D721Med (cell line): ENCODE measurements around the gene PLEKHD1.

ENCODE experiments used
- DNase-seq: peaks from one replicate; pipeline ENCODE4 v3.0.0; 2011; ENCODE audit warnings: low spot score; ENCODE audit not compliant: insufficient read length
- FAIRE-seq: peaks from 2 replicates; lab custom pipeline; 2011; peaks lifted over from hg19 to GRCh38; lab: Jason Lieb, UNC
- TF ChIP-seq, protein P1 (sequence below): IDR thresholded peaks from 2 replicates; pipeline ENCODE4 v1.5.1; 2012; ENCODE audit warnings: mild to moderate bottlenecking, control low read depth; ENCODE audit not compliant: insufficient read depth; ENCODE audit errors: missing control alignments

The PLEKHD1 gene

DNA sequence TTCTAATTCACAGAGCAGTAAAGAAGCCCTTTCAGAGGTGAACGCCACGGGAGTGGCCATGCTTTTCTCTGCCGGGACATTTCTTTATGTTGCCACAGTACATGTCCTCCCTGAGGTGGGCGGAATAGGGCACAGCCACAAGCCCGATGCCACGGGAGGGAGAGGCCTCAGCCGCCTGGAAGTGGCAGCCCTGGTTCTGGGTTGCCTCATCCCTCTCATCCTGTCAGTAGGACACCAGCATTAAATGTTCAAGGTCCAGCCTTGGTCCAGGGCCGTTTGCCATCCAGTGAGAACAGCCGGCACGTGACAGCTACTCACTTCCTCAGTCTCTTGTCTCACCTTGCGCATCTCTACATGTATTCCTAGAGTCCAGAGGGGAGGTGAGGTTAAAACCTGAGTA is 26.2 kb upstream of the PLEKHD1 start:
- FAIRE-seq = no peak

DNA sequence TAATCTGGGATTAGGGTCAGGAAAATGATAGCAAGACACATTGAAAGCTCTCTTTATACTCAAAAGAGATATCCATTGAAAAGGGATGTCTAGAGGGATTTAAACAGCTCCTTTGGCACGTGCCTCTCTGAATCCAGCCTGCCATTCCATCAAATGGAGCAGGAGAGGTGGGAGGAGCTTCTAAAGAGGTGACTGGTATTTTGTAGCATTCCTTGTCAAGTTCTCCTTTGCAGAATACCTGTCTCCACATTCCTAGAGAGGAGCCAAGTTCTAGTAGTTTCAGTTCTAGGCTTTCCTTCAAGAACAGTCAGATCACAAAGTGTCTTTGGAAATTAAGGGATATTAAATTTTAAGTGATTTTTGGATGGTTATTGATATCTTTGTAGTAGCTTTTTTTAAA is 25.4 kb upstream of the PLEKHD1 start:
- TF ChIP-seq, protein P1, sequence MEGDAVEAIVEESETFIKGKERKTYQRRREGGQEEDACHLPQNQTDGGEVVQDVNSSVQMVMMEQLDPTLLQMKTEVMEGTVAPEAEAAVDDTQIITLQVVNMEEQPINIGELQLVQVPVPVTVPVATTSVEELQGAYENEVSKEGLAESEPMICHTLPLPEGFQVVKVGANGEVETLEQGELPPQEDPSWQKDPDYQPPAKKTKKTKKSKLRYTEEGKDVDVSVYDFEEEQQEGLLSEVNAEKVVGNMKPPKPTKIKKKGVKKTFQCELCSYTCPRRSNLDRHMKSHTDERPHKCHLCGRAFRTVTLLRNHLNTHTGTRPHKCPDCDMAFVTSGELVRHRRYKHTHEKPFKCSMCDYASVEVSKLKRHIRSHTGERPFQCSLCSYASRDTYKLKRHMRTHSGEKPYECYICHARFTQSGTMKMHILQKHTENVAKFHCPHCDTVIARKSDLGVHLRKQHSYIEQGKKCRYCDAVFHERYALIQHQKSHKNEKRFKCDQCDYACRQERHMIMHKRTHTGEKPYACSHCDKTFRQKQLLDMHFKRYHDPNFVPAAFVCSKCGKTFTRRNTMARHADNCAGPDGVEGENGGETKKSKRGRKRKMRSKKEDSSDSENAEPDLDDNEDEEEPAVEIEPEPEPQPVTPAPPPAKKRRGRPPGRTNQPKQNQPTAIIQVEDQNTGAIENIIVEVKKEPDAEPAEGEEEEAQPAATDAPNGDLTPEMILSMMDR = no peak
- DNase-seq = no peak
- no peak for FAIRE-seq

More for the DNA sequence above, 26.2 kb upstream of the PLEKHD1 start:
- TF ChIP-seq, protein P1 = no peak
- DNase-seq = no peak

DNA sequence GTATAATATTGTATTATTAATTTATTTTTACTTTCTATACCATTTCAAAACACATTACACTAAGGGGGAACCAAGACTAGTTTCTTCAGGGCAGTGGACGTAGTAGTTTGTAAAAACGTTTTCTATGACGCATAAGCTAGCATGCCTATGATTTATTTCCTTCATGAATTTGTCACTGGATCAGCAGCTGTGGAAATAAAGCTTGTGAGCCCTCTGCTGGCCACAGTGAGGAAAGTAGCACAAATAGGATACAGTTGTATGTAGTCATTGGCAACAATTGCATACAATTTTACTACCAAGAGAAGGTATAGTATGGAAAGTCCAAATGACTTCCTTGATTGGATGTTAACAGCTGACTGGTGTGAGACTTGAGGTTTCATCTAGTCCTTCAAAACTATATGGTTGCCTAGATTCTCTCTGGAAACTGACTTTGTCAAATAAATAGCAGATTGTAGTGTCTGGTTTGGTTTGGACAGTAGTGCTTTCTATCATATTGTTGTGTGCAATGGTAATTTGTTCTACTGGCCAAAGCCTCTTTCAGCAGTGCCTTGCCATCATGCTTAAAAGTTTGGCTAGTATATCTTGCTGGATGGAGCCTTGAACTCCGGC is 24.3 kb upstream of the PLEKHD1 start:
- peak; percentile 16 for FAIRE-seq
- peak; percentile 29 for DNase-seq
- TF ChIP-seq, protein P1 = peak; percentile 94

DNA sequence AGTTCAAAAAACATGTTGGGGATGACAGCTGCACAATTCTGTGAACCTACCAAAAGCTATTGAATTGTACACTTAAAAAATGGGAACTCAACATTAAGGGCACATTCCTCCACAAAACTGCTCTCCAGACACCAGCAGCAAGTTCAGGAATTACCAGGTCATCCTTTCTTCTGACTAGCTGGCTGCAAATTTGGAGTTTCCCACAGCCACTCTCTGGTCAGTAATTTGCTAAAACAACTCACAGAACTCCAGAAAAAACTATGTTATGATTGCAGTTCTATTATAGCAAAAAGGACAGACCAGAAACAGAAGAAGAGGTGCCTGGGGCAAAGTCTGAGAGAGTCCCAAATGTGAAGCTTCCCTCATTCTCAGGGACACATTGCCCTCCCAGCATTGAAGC is 20.1 kb upstream of the PLEKHD1 start:
- DNase-seq = no peak
- no peak for FAIRE-seq
- TF ChIP-seq, protein P1 = no peak

DNA sequence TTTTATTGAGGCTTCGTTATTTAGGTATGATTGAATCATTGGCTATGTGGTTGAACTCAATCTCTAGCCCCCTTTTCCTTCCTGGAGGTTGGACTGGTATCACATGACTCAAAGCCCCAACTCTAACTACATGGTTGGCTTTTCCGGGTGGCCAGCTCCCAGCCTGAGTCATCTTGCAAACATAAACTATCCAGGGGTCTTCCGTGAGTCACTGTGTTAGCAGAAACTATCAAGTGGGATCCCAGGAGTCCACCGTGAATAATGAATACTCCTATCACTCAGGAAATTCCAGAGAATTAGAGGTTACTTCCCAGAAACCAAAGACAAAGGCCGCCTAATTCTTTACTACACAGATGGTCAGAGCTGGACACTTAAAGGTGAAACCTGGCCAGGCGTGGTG is 19.7 kb upstream of the PLEKHD1 start:
- TF ChIP-seq, protein P1 = no peak
- FAIRE-seq (no peak), DNase-seq (no peak)

DNA sequence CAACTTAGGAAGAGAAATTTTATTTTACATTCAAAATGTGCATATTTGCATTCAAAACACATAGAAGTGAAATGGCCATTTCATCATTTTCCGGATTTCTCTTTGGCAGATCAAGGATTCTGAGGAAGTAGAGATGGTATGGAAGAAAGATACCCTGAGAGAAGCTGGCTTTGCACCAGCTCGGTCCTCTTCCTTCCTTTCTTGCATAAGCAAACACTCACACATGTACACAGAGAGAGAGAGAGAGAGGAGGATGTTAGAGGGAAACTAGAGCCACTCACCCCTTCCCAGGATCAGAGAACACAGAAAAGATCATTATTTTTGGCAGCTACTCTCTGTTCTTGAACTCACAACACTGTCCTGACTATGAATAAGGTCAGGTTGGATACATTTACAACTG is 15.6 kb upstream of the PLEKHD1 start:
- FAIRE-seq = no peak
- TF ChIP-seq, protein P1 = no peak

DNA sequence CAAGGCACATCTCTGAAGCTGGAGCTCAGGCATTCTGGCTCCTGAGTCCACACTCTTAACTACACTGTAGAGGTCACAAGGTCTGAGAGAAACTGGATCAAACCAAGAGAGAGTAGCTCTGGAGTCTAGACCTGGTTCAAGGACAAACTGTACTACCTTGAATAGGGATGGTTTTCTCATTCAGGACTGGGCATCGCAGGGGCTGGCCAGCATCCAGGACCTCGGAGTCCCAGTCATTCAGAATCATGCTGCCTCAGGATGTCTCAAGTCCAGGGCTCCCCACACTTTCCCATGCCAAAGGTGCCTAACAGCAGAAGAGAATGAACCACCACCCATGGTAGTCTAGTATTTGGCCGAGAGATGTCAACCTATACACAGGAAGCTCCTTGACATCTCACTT is 13.1 kb upstream of the PLEKHD1 start:
- FAIRE-seq = no peak

More for the DNA sequence above, 15.6 kb upstream of the PLEKHD1 start:
- no peak for DNase-seq

More for the DNA sequence above, 13.1 kb upstream of the PLEKHD1 start:
- no peak for DNase-seq
- TF ChIP-seq, protein P1 = no peak
